Mesenchymal stem cell (in vitro differentiated cells and primary cell): Measurements from ENCODE around the gene PRIM2.
A peak's percentile ranks its signal among the peaks of the same experiment; 100 is the strongest.

ENCODE experiments used
- DNase-seq: peaks from one replicate; pipeline ENCODE4 v3.0.0-alpha.2; 2013
- H2AFZ ChIP-seq: one replicate; pipeline ENCODE4 v1.6.1; 2013; ENCODE audit warnings: low read depth, mild to moderate bottlenecking, control low read depth, inconsistent platforms, low read length, moderate library complexity
- H2AK5ac ChIP-seq: 2 replicates; pipeline ENCODE4 v1.6.1; 2013; ENCODE audit warnings: low read length, moderate library complexity, mild to moderate bottlenecking, inconsistent platforms; ENCODE audit not compliant: severe bottlenecking
- H2BK120ac ChIP-seq: one replicate; pipeline ENCODE4 v1.6.1; 2013; ENCODE audit warnings: low read depth, mild to moderate bottlenecking, inconsistent platforms, low read length, moderate library complexity
- H2BK12ac ChIP-seq, 2 experiments: one replicate each; pipeline ENCODE4 v1.6.1; 2013; ENCODE audit warnings: inconsistent platforms in 2 of 2, low read length in 2 of 2, mild to moderate bottlenecking in 2 of 2, moderate library complexity in 2 of 2, control low read depth in 1 of 2
- H2BK15ac ChIP-seq: one replicate; pipeline ENCODE4 v1.6.1; 2013; ENCODE audit warnings: mild to moderate bottlenecking, low read depth, inconsistent platforms; ENCODE audit not compliant: poor library complexity, severe bottlenecking
- H2BK5ac ChIP-seq: 2 replicates; pipeline ENCODE4 v1.6.1; 2013; ENCODE audit warnings: low read depth, mild to moderate bottlenecking, low read length, control low read depth, inconsistent platforms; ENCODE audit not compliant: poor library complexity, severe bottlenecking
- H3K14ac ChIP-seq, 2 experiments: one replicate each; pipeline ENCODE4 v1.6.1; 2013; ENCODE audit warnings: inconsistent platforms in 2 of 2, low read length in 2 of 2, control low read depth in 1 of 2, mild to moderate bottlenecking in 1 of 2, moderate library complexity in 1 of 2
- H3K18ac ChIP-seq, 2 experiments: one replicate each; pipeline ENCODE4 v1.6.1; 2013; ENCODE audit warnings: inconsistent platforms in 2 of 2, low read length in 2 of 2, control low read depth in 1 of 2, low read depth in 1 of 2, mild to moderate bottlenecking in 1 of 2
- H3K23ac ChIP-seq, 2 experiments: one replicate each; pipeline ENCODE4 v1.6.1; 2013; ENCODE audit warnings: inconsistent platforms in 2 of 2, low read length in 2 of 2, mild to moderate bottlenecking in 2 of 2, moderate library complexity in 2 of 2, control low read depth in 1 of 2
- H3K27ac ChIP-seq: 2 replicates; pipeline ENCODE4 v1.5.1; 2013; ENCODE audit warnings: mild to moderate bottlenecking, moderate library complexity, low read length, control low read depth, inconsistent platforms; ENCODE audit not compliant: poor library complexity, severe bottlenecking
- H3K27me3 ChIP-seq, 2 experiments: 2 replicates each; pipeline versions ENCODE4 v1.6.1 to v1.7.0; 2013; ENCODE audit warnings: low read length in 2 of 2, mild to moderate bottlenecking in 2 of 2, moderate library complexity in 2 of 2, control low read depth in 1 of 2, inconsistent platforms in 1 of 2; ENCODE audit not compliant: control insufficient read depth in 1 of 2, insufficient read depth in 1 of 2
- H3K36me3 ChIP-seq, 2 experiments: 2 replicates each; pipeline versions ENCODE4 v1.6.1 to v1.7.0; 2013; ENCODE audit warnings: low read length in 2 of 2, control low read depth in 1 of 2, inconsistent platforms in 1 of 2, low read depth in 1 of 2, mild to moderate bottlenecking in 1 of 2; ENCODE audit not compliant: insufficient read depth in 2 of 2, control insufficient read depth in 1 of 2
- H3K4ac ChIP-seq, 2 experiments: one replicate each; pipeline ENCODE4 v1.6.1; 2013; ENCODE audit warnings: inconsistent platforms in 2 of 2, low read length in 2 of 2, mild to moderate bottlenecking in 2 of 2, moderate library complexity in 2 of 2, control low read depth in 1 of 2, low read depth in 1 of 2
- H3K4me1 ChIP-seq: 2 replicates; pipeline ENCODE4 v1.6.1; 2013; ENCODE audit warnings: low read depth, low read length, control low read depth; ENCODE audit not compliant: control insufficient read depth, insufficient read depth
- H3K4me2 ChIP-seq: 2 replicates; pipeline ENCODE4 v1.6.1; 2013; ENCODE audit warnings: low read length, mild to moderate bottlenecking, inconsistent platforms; ENCODE audit not compliant: poor library complexity, severe bottlenecking
- H3K4me3 ChIP-seq, 2 experiments: 2 replicates each; pipeline versions ENCODE4 v1.5.1 to v1.7.0; 2013; ENCODE audit warnings: low read length in 2 of 2, mild to moderate bottlenecking in 2 of 2, control low read depth in 1 of 2, low read depth in 1 of 2; ENCODE audit not compliant: insufficient read depth in 1 of 2
- H3K79me1 ChIP-seq: replicated peaks from 2 replicates; pipeline ENCODE4 v1.6.1; 2013; ENCODE audit warnings: mild to moderate bottlenecking, control low read depth, low read length, inconsistent platforms; ENCODE audit not compliant: poor library complexity, severe bottlenecking
- H3K9ac ChIP-seq: 2 replicates; pipeline ENCODE4 v1.7.0; 2013; ENCODE audit warnings: mild to moderate bottlenecking, low read length, moderate library complexity
- H3K9me3 ChIP-seq: 2 replicates; pipeline ENCODE4 v1.7.0; 2013; ENCODE audit warnings: mild to moderate bottlenecking, low read length; ENCODE audit not compliant: control insufficient read depth
- H4K8ac ChIP-seq: one replicate; pipeline ENCODE4 v1.6.1; 2013; ENCODE audit warnings: inconsistent platforms, mild to moderate bottlenecking, low read length, moderate library complexity
- H4K91ac ChIP-seq: one replicate; pipeline ENCODE4 v1.6.1; 2013; ENCODE audit warnings: mild to moderate bottlenecking, low read length, inconsistent platforms
- WGBS: methylation state at CpG from one replicate; pipeline ENCODE4 v1.1.7; 2013; ENCODE audit warnings: mixed read lengths; 5-methylcytosine and 5-hydroxymethylcytosine counted together

PRIM2 gene

GRCh38 chr6:57294862-57295445 is 22.5 kb upstream of the PRIM2 start:
- H3K27me3 ChIP-seq: no peaks in the 10 kb centered on the region
- H3K4me1 ChIP-seq: peaks cover 2% of the 10 kb centered on the region
- no peaks in the 10 kb centered on the region for H3K79me1 ChIP-seq
- H2BK120ac ChIP-seq: no peak overlapping the region
- no peak overlapping the region for H3K23ac ChIP-seq
- H3K18ac ChIP-seq: no peak overlapping the region
- no peak overlapping the region for H2AFZ ChIP-seq
- H2BK5ac ChIP-seq: no peak overlapping the region
- H2BK15ac ChIP-seq: no peak overlapping the region
- H4K91ac ChIP-seq: no peak overlapping the region
- H3K9ac ChIP-seq: peak overlapping the region; percentile 58
- H2BK12ac ChIP-seq: no peak overlapping the region
- H3K9me3 ChIP-seq: no peaks in the 10 kb centered on the region
- no peak overlapping the region for H3K4me2 ChIP-seq
- H3K4ac ChIP-seq: no peak overlapping the region
- 100% methylated on average over 3 of the region's 6 CpGs for WGBS
- no peaks in the 10 kb centered on the region for H3K36me3 ChIP-seq
- no peak overlapping the region for H3K14ac ChIP-seq
- no peak overlapping the region for H4K8ac ChIP-seq
- no peak overlapping the region for H3K4me3 ChIP-seq
- no peak overlapping the region for H2AK5ac ChIP-seq
- H3K27ac ChIP-seq: no peak overlapping the region
- DNase-seq: no peak

- H3K27ac ChIP-seq: no peak overlapping the region
- H3K4me3 ChIP-seq: no peak overlapping the region
- no peak overlapping the region for H2AK5ac ChIP-seq
- no peak overlapping the region for H3K18ac ChIP-seq
- no peak overlapping the region for H2BK120ac ChIP-seq
- no peak for DNase-seq
- no peak overlapping the region for H2AFZ ChIP-seq
- no peaks in the 10 kb centered on the region for H3K27me3 ChIP-seq
- H3K4ac ChIP-seq: no peak overlapping the region
- no peaks in the 10 kb centered on the region for H3K79me1 ChIP-seq
- no peak overlapping the region for H2BK5ac ChIP-seq
- no peak overlapping the region for H3K9ac ChIP-seq
- peaks cover 2% of the 10 kb centered on the region for H3K4me1 ChIP-seq
- 38% methylated on average over 1 of the region's 1 CpG for WGBS
- no peak overlapping the region for H4K91ac ChIP-seq
- H3K23ac ChIP-seq: no peak overlapping the region
- no peak overlapping the region for H3K14ac ChIP-seq
- H2BK15ac ChIP-seq: no peak overlapping the region
- no peaks in the 10 kb centered on the region for H3K9me3 ChIP-seq
- no peak overlapping the region for H2BK12ac ChIP-seq
- H4K8ac ChIP-seq: no peak overlapping the region
- H3K36me3 ChIP-seq: no peaks in the 10 kb centered on the region
- no peak overlapping the region for H3K4me2 ChIP-seq
These were observed 19.9 kb upstream of the PRIM2 start for GRCh38 chr6:57297505-57297904.

GRCh38 chr6:57298741-57299140 is 18.7 kb upstream of the PRIM2 start:
- Histone ChIP-seq H3K9ac (no peak overlapping the region), H4K91ac (no peak overlapping the region), H3K36me3 (no peaks in the 10 kb centered on the region), H2AFZ (no peak overlapping the region), H3K4ac (no peak overlapping the region), H3K79me1 (no peaks in the 10 kb centered on the region), H3K4me3 (no peak overlapping the region), H3K18ac (no peak overlapping the region), H2BK12ac (no peak overlapping the region), H3K23ac (no peak overlapping the region), H2AK5ac (no peak overlapping the region), H4K8ac (no peak overlapping the region), H3K4me1 (peaks cover 2% of the 10 kb centered on the region), H3K4me2 (no peak overlapping the region), H2BK120ac (no peak overlapping the region), H3K27me3 (no peaks in the 10 kb centered on the region), H3K14ac (no peak overlapping the region), H3K27ac (no peak overlapping the region), H2BK15ac (no peak overlapping the region), H2BK5ac (no peak overlapping the region), H3K9me3 (no peaks in the 10 kb centered on the region)
- no peak for DNase-seq
- WGBS: 100% methylated on average over 1 of the region's 2 CpGs

- no peaks in the 10 kb centered on the region for H3K27me3 ChIP-seq
- no peaks in the 10 kb centered on the region for H3K36me3 ChIP-seq
- H3K9me3 ChIP-seq: no peaks in the 10 kb centered on the region
- no peak overlapping the region for H2BK15ac ChIP-seq
- no peak overlapping the region for H2AFZ ChIP-seq
- H3K27ac ChIP-seq: no peak overlapping the region
- H4K8ac ChIP-seq: no peak overlapping the region
- no peak overlapping the region for H2AK5ac ChIP-seq
- H2BK5ac ChIP-seq: no peak overlapping the region
- WGBS: no CpG with 5 or more reads among the region's 1 CpG
- H3K9ac ChIP-seq: no peak overlapping the region
- H3K4me3 ChIP-seq: no peak overlapping the region
- no peak overlapping the region for H4K91ac ChIP-seq
- no peak overlapping the region for H3K18ac ChIP-seq
- no peak overlapping the region for H3K14ac ChIP-seq
- no peak overlapping the region for H2BK120ac ChIP-seq
- no peaks in the 10 kb centered on the region for H3K79me1 ChIP-seq
- H3K4me1 ChIP-seq: no peaks in the 10 kb centered on the region
- no peak overlapping the region for H3K4me2 ChIP-seq
- DNase-seq: peak; percentile 19
- no peak overlapping the region for H2BK12ac ChIP-seq
- no peak overlapping the region for H3K23ac ChIP-seq
- no peak overlapping the region for H3K4ac ChIP-seq
These were observed 15.7 kb upstream of the PRIM2 start for GRCh38 chr6:57301757-57302156.
